ENCODE data around the gene PGBD4.

GRCh38 chr15:34116620-34117019 lies 14.7 kb downstream of the PGBD4 start:
- no peak for TF ChIP-seq POLR2A (IDR thresholded peaks at IDR 0.05)
- TF ChIP-seq, protein P1, sequence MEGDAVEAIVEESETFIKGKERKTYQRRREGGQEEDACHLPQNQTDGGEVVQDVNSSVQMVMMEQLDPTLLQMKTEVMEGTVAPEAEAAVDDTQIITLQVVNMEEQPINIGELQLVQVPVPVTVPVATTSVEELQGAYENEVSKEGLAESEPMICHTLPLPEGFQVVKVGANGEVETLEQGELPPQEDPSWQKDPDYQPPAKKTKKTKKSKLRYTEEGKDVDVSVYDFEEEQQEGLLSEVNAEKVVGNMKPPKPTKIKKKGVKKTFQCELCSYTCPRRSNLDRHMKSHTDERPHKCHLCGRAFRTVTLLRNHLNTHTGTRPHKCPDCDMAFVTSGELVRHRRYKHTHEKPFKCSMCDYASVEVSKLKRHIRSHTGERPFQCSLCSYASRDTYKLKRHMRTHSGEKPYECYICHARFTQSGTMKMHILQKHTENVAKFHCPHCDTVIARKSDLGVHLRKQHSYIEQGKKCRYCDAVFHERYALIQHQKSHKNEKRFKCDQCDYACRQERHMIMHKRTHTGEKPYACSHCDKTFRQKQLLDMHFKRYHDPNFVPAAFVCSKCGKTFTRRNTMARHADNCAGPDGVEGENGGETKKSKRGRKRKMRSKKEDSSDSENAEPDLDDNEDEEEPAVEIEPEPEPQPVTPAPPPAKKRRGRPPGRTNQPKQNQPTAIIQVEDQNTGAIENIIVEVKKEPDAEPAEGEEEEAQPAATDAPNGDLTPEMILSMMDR (IDR thresholded peaks at IDR 0.05): no peak

Measured in uterus (tissue), 2 donors.